ENCODE measurements around the gene PRR14L. TPM values are rescaled to one million over a fixed set of nuclear protein-coding genes. Genes with fewer than 3 reads are reported as not detected.

The PRR14L gene
- total RNA-seq, 4 donors from 2014 or later, result 37.0 to 53.7 (median 49.2) TPM

- H3K27me3 ChIP-seq, result no peaks in the 10 kb centered on the region
- H3K27ac ChIP-seq, result no peak overlapping the region
- H3K9me3 ChIP-seq, result no peaks in the 10 kb centered on the region
- 73 to 80% methylated on average over 2 of the region's 2 CpGs for WGBS, 2 donors (ENCODE audit: low coverage in 1 of 2)
- H3K4me1 ChIP-seq, result peaks cover 0 to 18% (median 0%) of the 10 kb centered on the region in 4 donors
- H3K4me3 ChIP-seq, result no peak overlapping the region
- DNase-seq, result no peak
- peaks cover 0 to 5% (median 0%) of the 10 kb centered on the region in 4 donors for H3K36me3 ChIP-seq
- in situ Hi-C loops (cut with MboI; ENCODE audit: low pct_ligation_motif_present in 1 of 4, low pct_unique_long_range_greater_than_20kb in 1 of 4, low sequenced_read_pairs in 3 of 4) (loop anchor here in 2 of 4 donors (10.0 kb wide), 2 partner anchors 65 to 75 kb away; partner anchors contain the start of gene PISD (in 1 of the 2)), intact Hi-C loops (cut with DNase I; ENCODE audit: low total_unique reads) (no loop called here)
- TF ChIP-seq EP300 (IDR thresholded peaks at IDR 0.05; ENCODE audit: low read depth) (no peak), CTCF (IDR thresholded peaks at IDR 0.05) (no peak), POLR2AphosphoS5 (IDR thresholded peaks at IDR 0.05) (no peak), POLR2A (IDR thresholded peaks at IDR 0.05) (no peak)
These were observed 10.1 kb downstream of the PRR14L start for GRCh38 chr22:31739795-31740201.

- H3K27ac ChIP-seq, result no peak overlapping the region
- peaks cover 0 to 22% (median 0%) of the 10 kb centered on the region in 4 donors for H3K4me1 ChIP-seq
- no peaks in the 10 kb centered on the region for H3K9me3 ChIP-seq
- H3K4me3 ChIP-seq, result no peak overlapping the region
- WGBS, 2 donors (ENCODE audit: low coverage in 1 of 2), result 75 to 100% methylated on average over 1 to 2 of the region's 2 CpGs
- in situ Hi-C loops (cut with MboI; ENCODE audit: low pct_ligation_motif_present in 1 of 4, low pct_unique_long_range_greater_than_20kb in 1 of 4, low sequenced_read_pairs in 3 of 4) (no loop called here), intact Hi-C loops (cut with DNase I; ENCODE audit: low total_unique reads) (no loop called here)
- TF ChIP-seq EP300 (IDR thresholded peaks at IDR 0.05; ENCODE audit: low read depth) (no peak), CTCF (IDR thresholded peaks at IDR 0.05) (no peak), POLR2A (IDR thresholded peaks at IDR 0.05) (no peak), POLR2AphosphoS5 (IDR thresholded peaks at IDR 0.05) (no peak)
- peaks cover 0 to 12% (median 0%) of the 10 kb centered on the region in 4 donors for H3K36me3 ChIP-seq
- DNase-seq, result no peak
- no peaks in the 10 kb centered on the region for H3K27me3 ChIP-seq
These were observed 11.4 kb downstream of the PRR14L start for GRCh38 chr22:31738566-31738965.

DNA sequence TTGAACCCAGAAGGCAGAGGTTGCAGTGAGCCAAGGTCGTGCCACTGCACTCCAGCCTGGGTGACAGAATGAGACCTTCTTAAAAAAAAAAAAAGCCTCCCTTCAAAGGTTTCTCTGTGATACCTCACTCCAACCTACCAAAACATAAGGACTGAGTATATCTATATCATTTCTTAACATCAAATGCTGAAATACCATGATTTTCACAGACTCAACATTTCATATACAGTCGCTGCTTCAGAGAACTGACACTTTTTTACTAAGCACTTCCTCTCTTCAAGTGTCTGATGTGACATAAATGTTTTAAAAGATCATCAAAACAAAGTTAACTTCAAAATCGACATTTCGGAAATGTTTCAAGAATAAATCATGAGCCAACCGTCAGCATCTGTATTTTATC lies 12.0 kb downstream of the PRR14L start:
- intact Hi-C loops (cut with DNase I; ENCODE audit: low total_unique reads) (no loop called here), in situ Hi-C loops (cut with MboI; ENCODE audit: low pct_ligation_motif_present in 1 of 4, low pct_unique_long_range_greater_than_20kb in 1 of 4, low sequenced_read_pairs in 3 of 4) (no loop called here)
- TF ChIP-seq POLR2A (IDR thresholded peaks at IDR 0.05) (no peak), POLR2AphosphoS5 (IDR thresholded peaks at IDR 0.05) (no peak), CTCF (IDR thresholded peaks at IDR 0.05) (no peak), EP300 (IDR thresholded peaks at IDR 0.05; ENCODE audit: low read depth) (no peak)
- 84 to 92% methylated on average over 4 to 5 of the region's 5 CpGs for WGBS, 2 donors (ENCODE audit: low coverage in 1 of 2)
- no peak for DNase-seq
- H3K36me3 ChIP-seq, result peaks cover 0 to 12% (median 0%) of the 10 kb centered on the region in 4 donors
- no peaks in the 10 kb centered on the region for H3K9me3 ChIP-seq
- no peak overlapping the region for H3K27ac ChIP-seq
- H3K27me3 ChIP-seq, result no peaks in the 10 kb centered on the region
- no peak overlapping the region for H3K4me3 ChIP-seq
- peaks cover 0 to 23% (median under 1%) of the 10 kb centered on the region in 4 donors for H3K4me1 ChIP-seq

DNA sequence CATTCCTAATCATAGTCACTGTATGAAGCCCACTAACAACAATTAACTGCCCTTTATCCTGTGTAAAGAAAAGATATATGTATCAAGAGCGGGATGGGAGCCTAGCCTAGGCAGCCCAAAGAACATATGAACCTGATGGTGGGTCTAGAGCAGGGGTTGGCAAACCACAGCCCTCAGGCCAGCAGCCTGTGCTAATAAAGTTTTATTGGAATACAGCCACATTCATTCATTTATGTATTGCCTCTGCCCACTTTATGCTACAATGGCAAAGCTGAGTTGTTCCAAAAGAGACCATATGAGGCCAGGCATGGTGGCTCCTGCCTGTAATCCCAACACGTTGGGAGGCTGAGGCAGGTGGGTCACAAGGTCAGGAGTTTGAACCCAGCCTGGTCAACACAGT lies 13.5 kb downstream of the PRR14L start:
- intact Hi-C loops (cut with DNase I; ENCODE audit: low total_unique reads) (no loop called here), in situ Hi-C loops (cut with MboI; ENCODE audit: low pct_ligation_motif_present in 1 of 4, low pct_unique_long_range_greater_than_20kb in 1 of 4, low sequenced_read_pairs in 3 of 4) (no loop called here)
- no peaks in the 10 kb centered on the region for H3K9me3 ChIP-seq
- no peak overlapping the region for H3K27ac ChIP-seq
- H3K36me3 ChIP-seq, result peaks cover 0 to 12% (median 0%) of the 10 kb centered on the region in 4 donors
- H3K4me3 ChIP-seq, result no peak overlapping the region
- H3K27me3 ChIP-seq, result no peaks in the 10 kb centered on the region
- 88% methylated on average over 2 of the region's 2 CpGs; no CpG with 5 or more reads in 1 of the 2 donors for WGBS, 2 donors (ENCODE audit: low coverage in 1 of 2)
- no peak for TF ChIP-seq EP300 (IDR thresholded peaks at IDR 0.05; ENCODE audit: low read depth)
- TF ChIP-seq CTCF (IDR thresholded peaks at IDR 0.05), result no peak
- no peak for TF ChIP-seq POLR2AphosphoS5 (IDR thresholded peaks at IDR 0.05)
- no peak for TF ChIP-seq POLR2A (IDR thresholded peaks at IDR 0.05)
- no peak for DNase-seq
- H3K4me1 ChIP-seq, result peaks cover 10 to 31% (median 11%) of the 10 kb centered on the region in 4 donors

All from transverse colon (tissue), 4 donors.